ENCODE measurements around the gene TNFRSF25. TPM values are rescaled to one million over a fixed set of nuclear protein-coding genes. Genes with fewer than 3 reads are reported as not detected.

TNFRSF25 gene
- total and polyA plus RNA-seq, 2 of the 8 experiments (the other 6 are each of a cell fraction or from before 2014, with no cell fraction given), result 10.7 to 19.5 TPM

DNA sequence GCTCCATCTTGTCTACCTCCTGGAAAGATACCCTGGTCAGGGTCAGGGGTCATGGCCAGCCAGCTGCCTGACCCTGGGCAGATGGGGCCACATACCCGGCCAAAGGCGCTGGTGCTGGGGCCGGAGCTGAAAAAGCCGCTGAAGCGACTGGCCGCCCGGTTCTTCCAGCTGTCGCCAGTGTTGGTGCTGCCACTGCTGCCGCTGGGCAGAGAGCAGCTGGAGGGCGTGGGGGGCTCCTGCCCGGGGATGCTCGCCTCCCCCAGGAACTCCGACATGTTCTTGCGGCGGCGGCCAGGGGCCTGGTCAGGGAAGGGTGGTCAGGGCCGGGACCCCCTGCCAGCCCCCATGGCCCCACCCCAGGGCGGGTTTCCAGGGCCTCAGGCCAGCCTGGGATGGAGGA lies 7.2 kb upstream of the TNFRSF25 start (continued):
- TF ChIP-seq CHD7 (IDR thresholded peaks at IDR 0.05; ENCODE audit: insufficient replicate concordance, low read length) (no peak), RXRA (IDR thresholded peaks at IDR 0.05; ENCODE audit: insufficient read depth, low read depth, low read length) (no peak), EP300 (IDR thresholded peaks at IDR 0.05; ENCODE audit: borderline replicate concordance in 1 of 2, low read depth in 2 of 2, low read length in 2 of 2) (no peak), CTBP2 (IDR thresholded peaks at IDR 0.05; ENCODE audit: borderline replicate concordance, insufficient read depth, insufficient read length, low read length) (no peak), NRF1 (IDR thresholded peaks at IDR 0.05; ENCODE audit: low read depth, low read length) (no peak), CHD1 (IDR thresholded peaks at IDR 0.05; ENCODE audit: low read depth, low read length) (no peak), POLR2AphosphoS5 (IDR thresholded peaks at IDR 0.05; ENCODE audit: low read depth, low read length) (no peak), SP2 (IDR thresholded peaks at IDR 0.05; ENCODE audit: low read length) (no peak), USF2 (IDR thresholded peaks at IDR 0.05; ENCODE audit: low read length) (no peak)

All from H1 (cell line).